Measurements from ENCODE around the gene APELA.

DNA sequence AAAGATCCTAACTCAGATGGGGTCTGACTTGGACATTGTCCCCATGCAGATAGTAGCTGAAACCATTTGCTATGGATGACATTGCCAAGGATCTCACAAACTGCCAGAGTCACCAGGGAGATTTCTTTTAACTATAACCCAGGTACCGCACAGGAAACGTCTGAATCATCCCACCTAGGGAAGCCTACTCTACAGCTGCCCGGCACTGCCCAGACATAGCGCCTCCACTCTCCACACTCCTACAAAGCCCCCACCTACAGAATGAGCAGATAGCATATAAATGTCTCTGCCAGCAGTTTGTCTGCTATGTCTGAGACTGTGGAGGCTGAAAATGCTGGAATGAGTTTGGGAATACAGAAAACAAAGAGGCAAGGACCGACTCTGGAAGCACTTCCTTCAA lies 68.2 kb downstream of the APELA start:
- TF ChIP-seq, protein P1, sequence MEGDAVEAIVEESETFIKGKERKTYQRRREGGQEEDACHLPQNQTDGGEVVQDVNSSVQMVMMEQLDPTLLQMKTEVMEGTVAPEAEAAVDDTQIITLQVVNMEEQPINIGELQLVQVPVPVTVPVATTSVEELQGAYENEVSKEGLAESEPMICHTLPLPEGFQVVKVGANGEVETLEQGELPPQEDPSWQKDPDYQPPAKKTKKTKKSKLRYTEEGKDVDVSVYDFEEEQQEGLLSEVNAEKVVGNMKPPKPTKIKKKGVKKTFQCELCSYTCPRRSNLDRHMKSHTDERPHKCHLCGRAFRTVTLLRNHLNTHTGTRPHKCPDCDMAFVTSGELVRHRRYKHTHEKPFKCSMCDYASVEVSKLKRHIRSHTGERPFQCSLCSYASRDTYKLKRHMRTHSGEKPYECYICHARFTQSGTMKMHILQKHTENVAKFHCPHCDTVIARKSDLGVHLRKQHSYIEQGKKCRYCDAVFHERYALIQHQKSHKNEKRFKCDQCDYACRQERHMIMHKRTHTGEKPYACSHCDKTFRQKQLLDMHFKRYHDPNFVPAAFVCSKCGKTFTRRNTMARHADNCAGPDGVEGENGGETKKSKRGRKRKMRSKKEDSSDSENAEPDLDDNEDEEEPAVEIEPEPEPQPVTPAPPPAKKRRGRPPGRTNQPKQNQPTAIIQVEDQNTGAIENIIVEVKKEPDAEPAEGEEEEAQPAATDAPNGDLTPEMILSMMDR (IDR thresholded peaks at IDR 0.05), result no peak
- no peak for TF ChIP-seq POLR2A (IDR thresholded peaks at IDR 0.05)
